Bronchial epithelial cell (primary cell): ENCODE results near the gene SLC25A1. TPM values are rescaled to one million over a fixed set of nuclear protein-coding genes. Genes with fewer than 3 reads are reported as not detected.

ENCODE experiments used
- DNase-seq: peaks from one replicate; pipeline ENCODE4 v3.0.0-alpha.2; 2010; ENCODE audit warnings: low read depth
- FAIRE-seq: peaks from 2 replicates; lab custom pipeline; 2011; peaks lifted over from hg19 to GRCh38; lab: Jason Lieb, UNC
- H3K27me3 ChIP-seq: 2 replicates; pipeline ENCODE4 v1.5.1; 2011; ENCODE audit warnings: low read length; ENCODE audit not compliant: control insufficient read depth, insufficient read depth
- H3K36me3 ChIP-seq: 2 replicates; pipeline ENCODE4 v1.5.1; 2011; ENCODE audit warnings: low read length; ENCODE audit not compliant: control insufficient read depth, insufficient read depth
- H3K4me3 ChIP-seq: 2 replicates; pipeline ENCODE4 v1.5.1; 2011; ENCODE audit warnings: mild to moderate bottlenecking, low read depth, low read length, control low read depth
- CTCF ChIP-seq: IDR thresholded peaks from 2 replicates; pipeline ENCODE4 v1.5.1; 2011; ENCODE audit warnings: mild to moderate bottlenecking, moderate library complexity, low read length, control low read depth, inconsistent platforms; ENCODE audit not compliant: insufficient read depth, severe bottlenecking
- total RNA-seq: library from RNA; depleted of rRNA; stranded (reverse); fragments of >200 nt; gene quantifications from 2 replicates; pipeline ENCODE4 v1.2.1, GENCODE V29; 2014

The SLC25A1 gene
- total RNA-seq, 1 donor from 2014 or later: 71.6 TPM

DNA sequence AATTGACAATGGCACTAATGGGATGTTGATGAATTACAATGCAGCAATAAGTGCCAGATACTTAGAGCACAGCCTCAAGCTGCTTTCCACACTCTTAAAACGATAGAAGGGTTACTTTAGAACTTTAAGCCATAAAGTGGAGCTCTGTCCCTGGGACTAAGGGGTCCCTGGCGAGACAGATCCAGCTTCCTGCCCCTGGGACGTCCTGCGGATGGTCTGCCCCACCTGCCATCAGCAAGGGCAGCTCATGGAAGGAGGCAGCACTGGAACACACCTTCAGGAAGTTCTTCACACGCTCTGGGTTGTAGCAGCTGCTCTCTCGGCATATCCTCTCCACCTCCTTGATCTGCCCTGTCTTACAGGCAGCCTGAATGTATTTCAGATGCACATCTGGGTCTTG lies 45.1 kb upstream of the SLC25A1 start:
- DNase-seq: no peak
- H3K36me3 ChIP-seq: peaks cover 23% of the 10 kb centered on the region
- FAIRE-seq: no peak
- no peak for TF ChIP-seq CTCF
- no peak overlapping the region for H3K4me3 ChIP-seq
- no peaks in the 10 kb centered on the region for H3K27me3 ChIP-seq

- Histone ChIP-seq H3K4me3 (no peak overlapping the region), H3K27me3 (no peaks in the 10 kb centered on the region), H3K36me3 (peaks cover 21% of the 10 kb centered on the region)
- DNase-seq (no peak), FAIRE-seq (peak; percentile 7)
- no peak for TF ChIP-seq CTCF
These were observed 44.6 kb upstream of the SLC25A1 start for GRCh38 chr22:19223110-19223509.

DNA sequence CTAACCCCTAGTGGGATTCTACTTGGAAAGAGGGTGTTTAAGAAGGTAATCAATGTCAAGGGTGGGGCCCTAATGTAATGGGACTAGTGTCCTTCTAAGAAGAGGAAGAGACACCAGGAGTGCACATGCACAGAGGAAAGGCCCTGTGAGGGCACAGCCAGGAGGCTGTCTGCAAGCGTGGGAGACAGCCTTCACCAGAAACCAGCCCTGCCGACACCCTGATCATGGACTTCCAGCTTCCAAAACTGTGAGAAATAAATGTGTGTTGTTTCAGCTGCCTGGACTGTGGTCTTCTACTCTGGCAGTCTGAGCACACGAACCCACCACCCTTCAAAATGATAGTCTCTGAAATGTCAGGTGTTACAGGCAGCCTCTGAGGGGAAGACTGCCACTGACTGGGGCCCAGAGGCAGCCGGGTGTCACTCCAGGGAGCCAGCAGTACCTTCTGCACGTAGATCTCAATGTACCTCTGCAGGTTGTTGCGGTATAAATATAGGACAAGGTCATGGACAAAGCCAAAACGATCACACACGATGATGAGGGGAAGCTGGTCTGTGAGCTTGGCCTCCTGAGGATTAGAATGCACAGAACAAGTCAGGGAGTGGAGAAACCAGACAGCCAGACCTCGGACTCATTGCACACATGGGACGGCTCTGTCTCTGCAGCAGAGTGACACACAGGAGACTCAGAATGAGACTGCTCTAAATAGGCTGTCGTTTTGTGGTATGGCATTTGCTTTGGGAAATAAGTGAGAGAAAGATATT lies 43.9 kb upstream of the SLC25A1 start:
- TF ChIP-seq CTCF: no peak
- FAIRE-seq (peak; percentile 36), DNase-seq (no peak)
- Histone ChIP-seq H3K4me3 (no peak overlapping the region), H3K27me3 (no peaks in the 10 kb centered on the region), H3K36me3 (peaks cover 21% of the 10 kb centered on the region)

GRCh38 chr22:19220867-19221266 lies 42.3 kb upstream of the SLC25A1 start:
- FAIRE-seq (no peak), DNase-seq (no peak)
- Histone ChIP-seq H3K36me3 (peaks cover 19% of the 10 kb centered on the region), H3K4me3 (no peak overlapping the region), H3K27me3 (no peaks in the 10 kb centered on the region)
- TF ChIP-seq CTCF: no peak

DNA sequence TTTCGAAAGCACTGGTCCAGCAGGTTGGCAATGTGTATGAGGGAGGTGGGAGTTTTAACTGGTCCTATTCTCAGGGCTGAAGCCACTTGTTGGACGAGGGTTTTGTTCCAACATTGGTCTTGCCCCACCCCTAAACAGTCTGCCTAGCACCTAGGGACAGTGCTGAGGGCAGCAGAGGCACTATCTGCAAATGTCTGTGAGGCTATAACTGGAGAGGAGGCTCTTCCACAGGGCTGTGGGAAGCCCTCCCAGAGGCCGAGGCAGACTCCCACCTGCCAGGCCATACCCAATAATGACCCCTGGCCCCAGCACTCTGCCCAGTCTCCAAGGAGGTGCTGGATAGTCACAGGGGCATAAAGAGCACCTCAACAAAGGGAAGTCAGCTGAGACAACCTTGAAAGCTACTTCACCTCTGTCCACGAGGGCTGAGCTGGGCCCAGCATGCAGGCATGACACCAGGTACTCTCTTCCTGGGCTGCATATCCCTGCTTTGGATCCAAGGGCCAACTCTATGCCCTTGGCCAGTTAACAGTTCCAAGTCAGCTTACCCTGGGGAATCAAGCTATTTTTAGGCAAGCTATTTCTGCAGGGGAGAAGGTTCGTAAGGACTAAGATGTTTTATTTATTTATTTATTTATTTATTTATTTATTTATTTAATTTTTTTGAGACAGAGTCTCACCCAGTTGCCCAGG lies 40.2 kb upstream of the SLC25A1 start:
- TF ChIP-seq CTCF: no peak
- FAIRE-seq (no peak), DNase-seq (no peak)
- Histone ChIP-seq H3K27me3 (no peaks in the 10 kb centered on the region), H3K36me3 (peaks cover 17% of the 10 kb centered on the region), H3K4me3 (no peak overlapping the region)

DNA sequence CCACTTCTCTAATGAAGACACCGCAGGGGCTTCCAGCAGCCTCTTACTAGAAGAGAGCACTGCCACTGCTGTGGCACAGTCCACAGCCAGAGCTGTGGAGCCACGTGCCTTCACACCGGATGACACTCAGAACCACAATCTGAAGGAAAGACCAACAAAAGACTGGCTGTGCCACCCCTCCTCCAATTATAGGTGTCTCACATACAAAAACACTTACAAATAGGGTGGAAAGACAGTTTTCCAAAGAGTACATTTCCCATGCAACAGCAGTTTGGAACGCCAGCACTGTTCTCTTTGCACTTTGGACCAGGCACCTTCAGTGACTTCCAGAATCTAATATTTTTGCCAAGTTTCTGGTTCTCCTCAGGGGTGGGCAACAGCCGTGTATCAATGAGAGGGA lies 38.0 kb upstream of the SLC25A1 start:
- Histone ChIP-seq H3K36me3 (peaks cover 11% of the 10 kb centered on the region), H3K4me3 (no peak overlapping the region), H3K27me3 (no peaks in the 10 kb centered on the region)
- DNase-seq (no peak), FAIRE-seq (no peak)
- TF ChIP-seq CTCF: no peak
